ENCODE results near the gene SOX6. TPM values are rescaled to one million over a fixed set of nuclear protein-coding genes. Genes with fewer than 3 reads are reported as not detected.

Gene SOX6
- total RNA-seq, 4 donors from 2014 or later, result 1.7 to 3.6 (median 3.2) TPM

- WGBS, result 75% methylated on average over 23 of the region's 24 CpGs
- peak; percentile 86 for DNase-seq (ENCODE audit: extremely low spot score)
- intact Hi-C loops (cut with DNase I), result no loop called here
- TF ChIP-seq POLR2AphosphoS5 (IDR thresholded peaks at IDR 0.05) (no peak), EP300 (IDR thresholded peaks at IDR 0.05) (no peak), CTCF (IDR thresholded peaks at IDR 0.05) (no peak), POLR2A (IDR thresholded peaks at IDR 0.05; ENCODE audit: low read depth) (no peak)
- H3K36me3 ChIP-seq, result no peaks in the 10 kb centered on the region
- peak overlapping the region; percentile 14 to 36 (median 28) for H3K4me3 ChIP-seq
- peak overlapping the region; percentile 43 to 57 (median 52) for H3K27ac ChIP-seq (replicated peaks in 1 of 4)
- peaks cover 0 to 21% (median 12%) of the 10 kb centered on the region in 4 donors for H3K4me1 ChIP-seq
- H3K27me3 ChIP-seq, result no peaks in the 10 kb centered on the region
- no peaks in the 10 kb centered on the region for H3K9me3 ChIP-seq
Observed at GRCh38 chr11:15938121-15938611, 418.2 kb downstream of the SOX6 start.

- Histone ChIP-seq H3K4me1 (peaks cover 0 to 21% (median 12%) of the 10 kb centered on the region in 4 donors), H3K36me3 (no peaks in the 10 kb centered on the region), H3K27ac (replicated peaks in 1 of 4) (peak overlapping the region; percentile 43 to 57 (median 52)), H3K9me3 (no peaks in the 10 kb centered on the region), H3K4me3 (peak overlapping the region; percentile 14 to 36 (median 28)), H3K27me3 (no peaks in the 10 kb centered on the region)
- intact Hi-C loops (cut with DNase I), result no loop called here
- TF ChIP-seq CTCF (IDR thresholded peaks at IDR 0.05) (peak in 1 of 3 experiments; percentile 6), EP300 (IDR thresholded peaks at IDR 0.05) (no peak), POLR2AphosphoS5 (IDR thresholded peaks at IDR 0.05) (no peak), POLR2A (IDR thresholded peaks at IDR 0.05; ENCODE audit: low read depth) (no peak)
- DNase-seq (ENCODE audit: extremely low spot score), result peak; percentile 75
- WGBS, result 47% methylated on average over 11 of the region's 12 CpGs
Observed at GRCh38 chr11:15937601-15938120, 418.7 kb downstream of the SOX6 start.

- no peak overlapping the region for H3K4me3 ChIP-seq
- TF ChIP-seq EP300 (IDR thresholded peaks at IDR 0.05) (no peak), CTCF (IDR thresholded peaks at IDR 0.05) (no peak), POLR2AphosphoS5 (IDR thresholded peaks at IDR 0.05) (no peak), POLR2A (IDR thresholded peaks at IDR 0.05; ENCODE audit: low read depth) (no peak)
- H3K27me3 ChIP-seq, result no peaks in the 10 kb centered on the region
- H3K4me1 ChIP-seq, result peaks cover 0 to 19% (median 12%) of the 10 kb centered on the region in 4 donors
- no peaks in the 10 kb centered on the region for H3K36me3 ChIP-seq
- H3K9me3 ChIP-seq, result peaks cover 0 to 8% (median 0%) of the 10 kb centered on the region in 4 donors
- intact Hi-C loops (cut with DNase I), result no loop called here
- DNase-seq (ENCODE audit: extremely low spot score), result peak; percentile 79
- WGBS, result 92% methylated on average over 2 of the region's 2 CpGs
- no peak overlapping the region for H3K27ac ChIP-seq (replicated peaks in 1 of 4)
Observed at GRCh38 chr11:15936011-15936410, 420.3 kb downstream of the SOX6 start.

- no peak for TF ChIP-seq POLR2AphosphoS5 (IDR thresholded peaks at IDR 0.05)
- peak; percentile 16 for TF ChIP-seq EP300 (IDR thresholded peaks at IDR 0.05)
- H3K27ac ChIP-seq (replicated peaks in 1 of 4), result no peak overlapping the region
- H3K27me3 ChIP-seq, result peaks cover 0 to 5% (median 0%) of the 10 kb centered on the region in 4 donors
- peaks cover 0 to 16% (median 12%) of the 10 kb centered on the region in 4 donors for H3K4me1 ChIP-seq
- 90% methylated on average over 8 of the region's 8 CpGs for WGBS
- H3K4me3 ChIP-seq, result no peak overlapping the region
- intact Hi-C loops (cut with DNase I), result no loop called here
- H3K9me3 ChIP-seq, result peaks cover 0 to 8% (median 0%) of the 10 kb centered on the region in 4 donors
- peak; percentile 78 for DNase-seq (ENCODE audit: extremely low spot score)
- H3K36me3 ChIP-seq, result no peaks in the 10 kb centered on the region
Observed at GRCh38 chr11:15935373-15935772, 421.0 kb downstream of the SOX6 start.

GRCh38 chr11:15933886-15934625 lies 422.3 kb downstream of the SOX6 start:
- intact Hi-C loops (cut with DNase I), result no loop called here
- WGBS, result 84% methylated on average over 7 of the region's 7 CpGs

More at GRCh38 chr11:15933886-15934625, 422.3 kb downstream of the SOX6 start:
- H3K9me3 ChIP-seq, result peaks cover 0 to 8% (median 0%) of the 10 kb centered on the region in 4 donors
- no peak for DNase-seq (ENCODE audit: extremely low spot score)
- H3K4me1 ChIP-seq, result peaks cover 0 to 16% (median 12%) of the 10 kb centered on the region in 4 donors
- H3K27ac ChIP-seq (replicated peaks in 1 of 4), result no peak overlapping the region
- H3K27me3 ChIP-seq, result peaks cover 0 to 7% (median 0%) of the 10 kb centered on the region in 4 donors
- H3K4me3 ChIP-seq, result no peak overlapping the region
- no peaks in the 10 kb centered on the region for H3K36me3 ChIP-seq
- TF ChIP-seq POLR2A (IDR thresholded peaks at IDR 0.05; ENCODE audit: low read depth) (no peak), POLR2AphosphoS5 (IDR thresholded peaks at IDR 0.05) (no peak), CTCF (IDR thresholded peaks at IDR 0.05) (no peak), EP300 (IDR thresholded peaks at IDR 0.05) (no peak)

All from esophagus muscularis mucosa (tissue), 4 donors.